Spleen (tissue), 11 donors: Measurements from ENCODE around the gene SLC39A11. TPM values are rescaled to one million over a fixed set of nuclear protein-coding genes. Genes with fewer than 3 reads are reported as not detected.

ENCODE experiments used
- DNase-seq: peaks from one replicate; pipeline ENCODE4 v3.0.0-alpha.2; 2020
- H3K27ac ChIP-seq, 8 donors: fragments of 200-600 bp; sonication (generic) in 7 of 8; 1 replicate in 4 of 8; 2 replicates in 4 of 8; pipeline versions ENCODE4 v1.5.0 to v1.8.0; 2016 to 2021; ENCODE audit warnings: inconsistent platforms in 4 of 8, mild to moderate bottlenecking in 4 of 8, moderate library complexity in 1 of 8
- H3K27me3 ChIP-seq, 7 donors: fragments of 200-600 bp; sonication (generic) in 6 of 7; replicated peaks in 1 of 7; 1 replicate in 4 of 7; 2 replicates in 3 of 7; pipeline versions ENCODE4 v1.5.0 to v1.8.0; 2016 to 2021; ENCODE audit warnings: inconsistent platforms in 3 of 7, mild to moderate bottlenecking in 1 of 7
- H3K36me3 ChIP-seq, 6 donors: fragments of 200-600 bp; sonication (generic) in 5 of 6; 1 replicate in 4 of 6; 2 replicates in 2 of 6; pipeline versions ENCODE4 v1.5.0 to v1.8.0; 2016 to 2021; ENCODE audit warnings: inconsistent platforms in 2 of 6
- H3K4me1 ChIP-seq, 6 donors: fragments of 200-600 bp; sonication (generic) in 5 of 6; 1 replicate in 3 of 6; 2 replicates in 3 of 6; pipeline versions ENCODE4 v1.5.0 to v1.8.0; 2016 to 2021; ENCODE audit warnings: inconsistent platforms in 3 of 6
- H3K4me3 ChIP-seq, 8 donors: fragments of 200-600 bp; sonication (generic) in 7 of 8; 1 replicate in 4 of 8; 2 replicates in 4 of 8; pipeline versions ENCODE4 v1.5.0 to v1.8.0; 2016 to 2021; ENCODE audit warnings: inconsistent platforms in 4 of 8, mild to moderate bottlenecking in 4 of 8, moderate library complexity in 2 of 8
- H3K9me3 ChIP-seq, 8 donors: fragments of 200-600 bp; sonication (generic) in 7 of 8; 1 replicate in 4 of 8; 2 replicates in 4 of 8; pipeline versions ENCODE4 v1.5.0 to v1.8.0; 2016 to 2021; ENCODE audit warnings: inconsistent platforms in 4 of 8
- CTCF ChIP-seq, 11 experiments: fragments of 200-600 bp in 7 of 11; fragments of 450-650 bp in 4 of 11; sonication (generic) in 4 of 11; IDR thresholded peaks in 8 of 11; conservative IDR thresholded peaks in 3 of 11; 1 replicate in 7 of 11; 2 replicates in 4 of 11; pipeline versions ENCODE4 v1.4.0 to v1.8.0; 2016 to 2021; ENCODE audit warnings: antibody characterized with exemption in 11 of 11, inconsistent platforms in 4 of 11, mild to moderate bottlenecking in 1 of 11
- POLR2A ChIP-seq, 3 donors: fragments of 450-650 bp; IDR thresholded peaks; one replicate each; pipeline ENCODE4 v1.5.1; 2017; ENCODE audit warnings: antibody characterized with exemption in 3 of 3, mild to moderate bottlenecking in 1 of 3
- POLR2AphosphoS5 ChIP-seq, 3 donors: sonication (generic); formaldehyde crosslinking; IDR thresholded peaks; one replicate each; pipeline ENCODE4 v1.5.1; 2017; ENCODE audit warnings: antibody characterized with exemption in 3 of 3
- WGBS, 5 donors: extraction: QIAGEN DNeasy Blood & Tissue Kit in 3 of 5; methylation state at CpG; one replicate each; pipeline versions ENCODE4 v1.1.5 to v1.1.7; 2013 to 2018; 5-methylcytosine and 5-hydroxymethylcytosine counted together
- intact Hi-C: fragments of 100-400 bp; cut with DNase I; formaldehyde crosslinking; loops from one replicate; pipeline ENCODE4 v1.15.0; 2023; ENCODE audit warnings: low total_unique reads
- polyA plus RNA-seq, 3 donors: library from polyadenylated mRNA; stranded (reverse); fragments of 200-250 nt; gene quantifications; one replicate each; pipeline ENCODE4 v1.2.1, GENCODE V29; 2013
- total RNA-seq, 7 donors: library from RNA; depleted of rRNA in 3 of 7; stranded (reverse); fragments of >200 nt in 3 of 7; fragmentation: NEBNext Ultra II Directional in 4 of 7; extraction: Animal tissue kit (Norgen Biotek cat#: 25700) in 4 of 7; gene quantifications; one replicate each; pipeline versions ENCODE4 v1.1.0 to v1.2.1, GENCODE V29; 2016 to 2021
- donor health status: healthy with polysubstance abuse.
- donor health status: DM: no; HTN: no; CAD: no; lungs with moderate emphysema.
- donor health status: DM: no; HTN: no; CAD: no.
- donor health status: Bipolar disorder and iron deficiency.
- donor health status: healthy.
- donor health status: DM: no; HTN: no; CAD: no.
- donor health status: DM: yes; HTN: yes; CAD: no.

Gene SLC39A11
- total and polyA plus RNA-seq, 10 donors = 4.1 to 45.2 (median 27.8) TPM

DNA sequence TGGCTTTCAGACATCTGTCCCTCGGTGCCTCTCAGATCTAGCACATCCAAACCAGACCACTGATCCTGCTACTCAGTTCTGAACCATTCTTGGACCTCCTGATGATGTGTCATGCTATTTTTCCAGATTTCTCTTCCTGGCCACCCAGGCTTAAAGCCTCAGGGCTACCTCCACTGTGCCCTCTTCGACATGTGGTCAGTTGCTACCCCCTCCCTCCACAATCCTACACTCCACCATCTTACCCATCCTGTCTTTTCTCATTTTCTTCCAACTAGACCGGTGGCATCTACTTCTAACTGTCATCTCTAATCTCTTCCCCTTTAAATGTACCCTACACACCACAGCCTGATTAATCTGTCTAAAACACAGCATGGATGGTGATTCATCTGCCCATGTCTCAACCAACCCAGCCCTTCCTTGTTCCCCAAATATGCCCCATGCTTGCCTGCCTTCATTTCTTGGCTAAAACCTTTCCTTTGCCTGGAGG lies 478.6 kb downstream of the SLC39A11 start:
- H3K27ac ChIP-seq = no peak overlapping the region
- WGBS, 5 donors = 61 to 76% (median 63%) methylated on average over 3 of the region's 3 CpGs
- TF ChIP-seq POLR2AphosphoS5 (IDR thresholded peaks at IDR 0.05) (no peak), CTCF (IDR thresholded peaks at IDR 0.05 in 8 of 11, conservative IDR thresholded peaks at IDR 0.05 in 3 of 11) (no peak), POLR2A (IDR thresholded peaks at IDR 0.05) (no peak)

DNA sequence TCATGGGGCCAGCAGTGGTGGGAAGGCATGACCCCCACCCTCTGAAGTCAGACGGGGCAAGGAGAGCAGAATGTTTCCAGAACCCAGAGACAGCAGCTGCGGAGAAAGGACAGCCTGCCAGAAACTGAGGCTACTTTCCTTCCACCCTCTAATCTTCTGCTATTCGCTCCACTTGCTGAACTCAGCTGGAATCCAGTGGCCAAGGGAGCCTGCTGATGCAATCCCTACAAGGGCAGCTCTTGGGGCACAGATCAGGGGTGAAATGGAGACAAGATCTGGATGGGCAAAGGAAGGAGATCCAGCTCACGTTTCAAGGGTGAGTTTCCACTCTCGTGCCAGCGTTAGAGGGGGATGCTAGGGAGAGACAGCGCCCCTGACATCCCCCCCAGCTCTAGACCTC lies 479.1 kb downstream of the SLC39A11 start:
- intact Hi-C loops = no loop called here
- no peaks in the 10 kb centered on the region for H3K36me3 ChIP-seq
- peaks cover 0 to 8% (median 0%) of the 10 kb centered on the region in 6 donors for H3K4me1 ChIP-seq
- peaks cover 0 to 5% (median 3%) of the 10 kb centered on the region in 8 donors for H3K9me3 ChIP-seq
- no peak overlapping the region for H3K27ac ChIP-seq
- TF ChIP-seq CTCF (IDR thresholded peaks at IDR 0.05 in 8 of 11, conservative IDR thresholded peaks at IDR 0.05 in 3 of 11) (no peak), POLR2AphosphoS5 (IDR thresholded peaks at IDR 0.05) (no peak), POLR2A (IDR thresholded peaks at IDR 0.05) (no peak)
- no peak for DNase-seq
- H3K27me3 ChIP-seq = peaks cover 0 to 74% (median 8%) of the 10 kb centered on the region in 7 donors
- no peak overlapping the region for H3K4me3 ChIP-seq
- WGBS, 5 donors = 53 to 71% (median 59%) methylated on average over 7 of the region's 7 CpGs

More for the DNA sequence above, 478.6 kb downstream of the SLC39A11 start:
- intact Hi-C loops = no loop called here
- Histone ChIP-seq H3K27me3 (peaks cover 0 to 78% (median 8%) of the 10 kb centered on the region in 7 donors), H3K9me3 (peaks cover 0 to under 1% (median 0%) of the 10 kb centered on the region in 8 donors), H3K36me3 (no peaks in the 10 kb centered on the region), H3K4me1 (peaks cover 0 to 9% (median 0%) of the 10 kb centered on the region in 6 donors), H3K4me3 (no peak overlapping the region)
- DNase-seq = no peak

DNA sequence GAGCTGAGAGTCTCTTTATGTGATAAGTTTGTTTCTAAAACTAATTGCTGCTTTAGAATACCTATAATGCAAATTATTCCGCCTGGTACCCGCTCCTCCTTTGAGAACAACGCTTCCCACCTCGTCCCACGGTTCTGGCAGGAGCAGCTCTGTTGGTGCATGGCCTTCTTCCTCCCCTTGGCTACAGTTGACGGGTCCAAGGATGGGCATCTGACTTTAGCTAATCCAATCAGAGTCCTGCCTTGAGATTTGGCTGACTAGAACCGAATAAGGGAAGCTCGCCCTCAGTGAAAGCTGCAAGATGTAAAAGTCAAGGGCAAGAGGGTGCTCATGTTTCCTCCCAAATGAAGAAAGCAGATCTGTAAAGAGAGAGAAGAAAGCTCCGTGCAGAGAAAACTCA lies 481.3 kb downstream of the SLC39A11 start:
- Histone ChIP-seq H3K9me3 (peaks cover 0 to 24% (median 16%) of the 10 kb centered on the region in 8 donors), H3K4me1 (no peaks in the 10 kb centered on the region), H3K36me3 (no peaks in the 10 kb centered on the region), H3K4me3 (no peak overlapping the region), H3K27me3 (peaks cover 0 to 51% (median 8%) of the 10 kb centered on the region in 7 donors), H3K27ac (no peak overlapping the region)
- TF ChIP-seq POLR2A (IDR thresholded peaks at IDR 0.05) (no peak), CTCF (IDR thresholded peaks at IDR 0.05 in 8 of 11, conservative IDR thresholded peaks at IDR 0.05 in 3 of 11) (no peak), POLR2AphosphoS5 (IDR thresholded peaks at IDR 0.05) (no peak)
- DNase-seq = no peak
- intact Hi-C loops = no loop called here
- 78 to 88% (median 80%) methylated on average over 9 of the region's 9 CpGs for WGBS, 5 donors

DNA sequence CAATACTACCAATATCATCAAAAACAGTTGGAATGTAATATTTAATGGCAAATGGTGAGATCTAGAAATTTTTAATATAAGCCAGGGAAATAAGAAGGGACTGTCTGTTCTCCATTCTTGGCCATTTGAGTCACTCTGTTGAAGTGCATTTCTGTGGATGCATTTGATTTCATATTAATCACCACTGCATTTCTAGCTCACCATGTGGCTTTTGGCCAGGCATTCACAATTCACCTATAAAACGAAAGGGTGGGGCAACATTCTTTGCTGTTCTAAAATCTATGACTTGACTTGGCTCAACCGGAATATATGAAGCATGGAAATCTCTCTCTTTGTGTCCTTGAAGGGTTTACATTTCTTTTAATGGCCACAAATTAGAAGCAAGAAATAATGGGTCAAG lies 483.0 kb downstream of the SLC39A11 start:
- intact Hi-C loops = no loop called here
- H3K4me1 ChIP-seq = no peaks in the 10 kb centered on the region
- H3K27me3 ChIP-seq = peaks cover 0 to 48% (median 0%) of the 10 kb centered on the region in 7 donors
- no peaks in the 10 kb centered on the region for H3K36me3 ChIP-seq
- 82 to 91% (median 84%) methylated on average over 2 of the region's 2 CpGs for WGBS, 5 donors
- DNase-seq = no peak
- TF ChIP-seq CTCF (IDR thresholded peaks at IDR 0.05 in 8 of 11, conservative IDR thresholded peaks at IDR 0.05 in 3 of 11) (no peak), POLR2A (IDR thresholded peaks at IDR 0.05) (no peak), POLR2AphosphoS5 (IDR thresholded peaks at IDR 0.05) (no peak)
- H3K27ac ChIP-seq = no peak overlapping the region
- H3K4me3 ChIP-seq = no peak overlapping the region
- H3K9me3 ChIP-seq = peaks cover 0 to 24% (median 16%) of the 10 kb centered on the region in 8 donors
